Measurements from ENCODE around the gene NUP205. TPM values are rescaled to one million over a fixed set of nuclear protein-coding genes. Genes with fewer than 3 reads are reported as not detected.

The NUP205 gene
- total and polyA plus RNA-seq, 8 donors = 11.9 to 63.4 (median 24.4) TPM

DNA sequence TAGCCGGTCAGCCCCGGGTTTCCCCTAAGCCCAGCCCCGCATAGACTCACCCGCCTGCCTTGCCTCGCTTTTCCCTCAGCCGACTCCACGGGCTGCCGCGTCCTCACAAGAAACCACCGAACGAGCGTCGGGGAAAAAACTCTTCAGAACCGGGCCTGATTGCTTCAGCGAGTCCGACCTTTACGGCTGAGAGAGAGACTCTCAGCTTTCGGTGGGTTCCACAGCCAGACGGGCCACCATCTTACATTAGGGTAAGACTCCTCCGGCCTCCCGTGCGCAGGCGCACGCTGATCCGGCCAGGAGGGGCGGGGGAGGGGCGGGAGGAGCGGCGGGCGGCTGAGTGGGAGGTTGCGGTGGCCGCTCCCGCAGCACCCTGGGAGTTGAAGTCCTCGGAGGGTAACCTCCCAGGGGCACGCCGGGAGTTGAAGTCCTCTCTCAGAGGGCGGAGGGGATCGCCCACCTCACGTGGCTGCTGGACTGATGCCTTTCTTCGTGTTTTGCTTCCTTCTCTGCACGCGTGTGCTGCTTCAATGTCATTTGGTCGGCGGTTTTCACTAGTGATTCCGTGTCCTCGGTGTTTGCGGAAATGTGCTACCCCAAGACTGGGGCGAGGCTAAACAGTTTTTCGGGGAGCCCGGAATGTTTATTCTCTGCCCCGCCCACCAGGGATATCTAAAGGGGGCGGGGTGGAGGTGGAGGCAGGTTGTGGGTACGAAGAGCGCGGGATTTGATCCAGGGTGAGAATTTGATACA is 47.7 kb upstream of the NUP205 start, which contains the start of gene CNOT4:
Gene CNOT4, minus strand, starts transcription at position 264 of the 753 bp plus-strand sequence. CDS start 71,771 bp downstream, outside the sequence.
- no peak for TF ChIP-seq EP300 (IDR thresholded peaks at IDR 0.05)
- TF ChIP-seq, protein P1, sequence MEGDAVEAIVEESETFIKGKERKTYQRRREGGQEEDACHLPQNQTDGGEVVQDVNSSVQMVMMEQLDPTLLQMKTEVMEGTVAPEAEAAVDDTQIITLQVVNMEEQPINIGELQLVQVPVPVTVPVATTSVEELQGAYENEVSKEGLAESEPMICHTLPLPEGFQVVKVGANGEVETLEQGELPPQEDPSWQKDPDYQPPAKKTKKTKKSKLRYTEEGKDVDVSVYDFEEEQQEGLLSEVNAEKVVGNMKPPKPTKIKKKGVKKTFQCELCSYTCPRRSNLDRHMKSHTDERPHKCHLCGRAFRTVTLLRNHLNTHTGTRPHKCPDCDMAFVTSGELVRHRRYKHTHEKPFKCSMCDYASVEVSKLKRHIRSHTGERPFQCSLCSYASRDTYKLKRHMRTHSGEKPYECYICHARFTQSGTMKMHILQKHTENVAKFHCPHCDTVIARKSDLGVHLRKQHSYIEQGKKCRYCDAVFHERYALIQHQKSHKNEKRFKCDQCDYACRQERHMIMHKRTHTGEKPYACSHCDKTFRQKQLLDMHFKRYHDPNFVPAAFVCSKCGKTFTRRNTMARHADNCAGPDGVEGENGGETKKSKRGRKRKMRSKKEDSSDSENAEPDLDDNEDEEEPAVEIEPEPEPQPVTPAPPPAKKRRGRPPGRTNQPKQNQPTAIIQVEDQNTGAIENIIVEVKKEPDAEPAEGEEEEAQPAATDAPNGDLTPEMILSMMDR (IDR thresholded peaks at IDR 0.05) = peak in 1 of 7 experiments; percentile 18
- peak in 2 of 3 donors; percentile 53 to 80 for TF ChIP-seq POLR2AphosphoS5 (IDR thresholded peaks at IDR 0.05)
- TF ChIP-seq POLR2A (IDR thresholded peaks at IDR 0.05) = no peak
- DNase-seq = peak; percentile 97 to 99
- Histone ChIP-seq H3K27me3 (no peaks in the 10 kb centered on the region), H3K27ac (peak within 1 kb of the TSS; percentile 92 to 96 (median 93)), H3K36me3 (no peaks in the 10 kb centered on the region), H3K4me3 (peak within 1 kb of the TSS; percentile 65 to 96 (median 85)), H3K9me3 (no peaks in the 10 kb centered on the region), H3K4me1 (peaks cover 23 to 51% (median 45%) of the 10 kb centered on the region in 4 donors)
- intact Hi-C loops (cut with DNase I; ENCODE audit: low total_unique reads) = no loop called here
- WGBS, 5 donors = 0 to 1% (median 0%) methylated on average over 45 to 55 of the region's 55 CpGs

DNA sequence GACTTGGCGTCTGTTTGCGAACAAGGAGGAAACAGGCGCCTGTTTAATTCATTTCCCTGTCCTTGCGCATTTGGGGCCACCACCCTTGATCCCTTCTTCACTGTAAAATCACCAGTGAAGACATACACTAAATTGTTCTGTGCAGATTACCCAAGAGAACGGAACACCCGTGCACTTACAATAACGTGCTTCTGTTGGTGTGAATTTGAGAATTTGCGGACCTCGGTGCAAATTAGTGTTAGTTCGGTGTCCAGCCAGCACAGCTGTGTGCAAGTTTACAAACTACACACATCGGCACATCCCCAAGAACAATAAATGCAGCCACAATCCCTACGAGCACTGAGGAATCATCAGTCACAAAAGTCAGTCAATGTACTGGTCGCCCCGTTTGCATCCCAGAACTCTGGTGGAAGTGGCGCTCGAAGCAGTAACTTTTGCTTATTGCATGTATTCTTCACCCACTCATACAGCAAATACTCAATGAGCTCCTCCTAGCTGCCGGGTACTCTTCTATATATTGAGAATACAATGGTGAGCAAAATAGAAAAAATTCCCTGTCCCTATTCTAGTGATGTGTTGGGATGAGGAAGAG is 47.0 kb upstream of the NUP205 start:
- Histone ChIP-seq H3K9me3 (no peaks in the 10 kb centered on the region), H3K36me3 (no peaks in the 10 kb centered on the region), H3K27me3 (no peaks in the 10 kb centered on the region), H3K4me3 (peak overlapping the region; percentile 65 to 96 (median 85)), H3K4me1 (peaks cover 23 to 44% (median 40%) of the 10 kb centered on the region in 4 donors), H3K27ac (peak overlapping the region; percentile 33 to 96 (median 93))
- WGBS, 5 donors = 1 to 2% (median 1%) methylated on average over 17 of the region's 17 CpGs
- intact Hi-C loops (cut with DNase I; ENCODE audit: low total_unique reads) = no loop called here
- no peak for DNase-seq
- TF ChIP-seq POLR2A (IDR thresholded peaks at IDR 0.05) (no peak), POLR2AphosphoS5 (IDR thresholded peaks at IDR 0.05) (no peak), EP300 (IDR thresholded peaks at IDR 0.05) (no peak)
- TF ChIP-seq, protein P1 (IDR thresholded peaks at IDR 0.05) = no peak

DNA sequence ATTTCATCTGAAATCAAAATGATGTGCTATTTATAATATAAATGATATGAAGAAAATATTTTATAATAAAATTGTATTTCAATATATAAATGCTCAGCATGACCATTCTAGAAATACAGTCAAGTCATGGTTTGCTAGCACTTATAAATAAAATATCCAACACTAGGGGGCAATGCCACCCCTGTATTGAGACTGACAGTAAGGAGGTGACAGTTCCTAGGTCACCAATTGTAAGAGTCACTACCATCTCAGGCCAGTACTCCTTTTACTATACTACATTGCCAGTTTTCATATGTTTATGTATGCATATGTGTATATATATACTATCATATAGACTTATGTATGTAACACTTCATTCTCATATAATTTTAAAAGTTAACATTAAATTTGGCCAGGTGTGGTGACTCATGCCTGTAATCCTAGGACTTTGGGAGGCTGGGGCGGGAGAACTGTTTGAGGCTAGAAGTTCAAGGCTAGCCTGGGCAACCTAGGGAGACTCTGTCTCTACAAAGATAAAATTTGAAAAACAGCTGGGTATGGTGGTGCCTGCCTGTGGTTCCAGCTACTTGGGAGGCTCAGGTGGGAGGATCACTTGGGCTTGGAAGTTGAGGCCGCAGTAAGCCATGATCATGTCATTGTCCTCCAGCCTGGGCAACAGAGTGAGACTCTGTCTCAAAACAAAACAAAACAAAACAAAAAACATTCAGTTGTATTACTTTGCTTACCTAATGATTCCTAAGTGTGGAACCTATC is 45.4 kb upstream of the NUP205 start:
- no peaks in the 10 kb centered on the region for H3K36me3 ChIP-seq
- no peaks in the 10 kb centered on the region for H3K27me3 ChIP-seq
- H3K27ac ChIP-seq = no peak overlapping the region
- H3K4me3 ChIP-seq = no peak overlapping the region
- peak in 1 of 2 donors; percentile 76 for DNase-seq
- WGBS, 5 donors = 89 to 97% (median 95%) methylated on average over 2 of the region's 2 CpGs
- no peak for TF ChIP-seq EP300 (IDR thresholded peaks at IDR 0.05)
- TF ChIP-seq, protein P1 (IDR thresholded peaks at IDR 0.05) = peak in 4 of 7 experiments; percentile 9 to 47 (median 36)
- intact Hi-C loops (cut with DNase I; ENCODE audit: low total_unique reads) = no loop called here
- no peaks in the 10 kb centered on the region for H3K9me3 ChIP-seq
- peaks cover 18 to 29% (median 26%) of the 10 kb centered on the region in 4 donors for H3K4me1 ChIP-seq

DNA sequence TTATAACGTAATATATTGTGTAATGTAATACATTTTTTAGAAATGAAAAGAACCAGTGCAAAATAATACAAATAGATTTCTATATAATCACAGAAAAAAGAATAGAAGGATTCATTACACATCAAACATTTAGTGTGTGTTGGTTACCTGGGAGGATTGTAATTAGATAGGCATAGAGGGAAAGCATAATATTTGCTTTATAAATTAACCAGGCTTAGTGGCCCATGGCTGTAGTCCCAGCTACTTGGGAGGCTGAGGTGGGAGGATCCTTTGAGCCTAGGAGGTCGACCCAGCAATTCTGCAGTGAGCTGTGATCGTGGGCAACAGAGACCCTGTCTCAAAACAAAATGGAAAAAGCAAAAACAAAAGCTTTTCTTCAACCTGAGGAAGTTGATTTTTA is 42.9 kb upstream of the NUP205 start:
- no peaks in the 10 kb centered on the region for H3K9me3 ChIP-seq
- H3K27ac ChIP-seq = no peak overlapping the region
- 58 to 75% (median 59%) methylated on average over 3 of the region's 3 CpGs for WGBS, 5 donors
- no peaks in the 10 kb centered on the region for H3K27me3 ChIP-seq
- intact Hi-C loops (cut with DNase I; ENCODE audit: low total_unique reads) = loop anchor here (5.0 kb wide), 1 partner anchor 37 kb away; no protein-coding TSS in a partner anchor
- DNase-seq = no peak
- H3K36me3 ChIP-seq = no peaks in the 10 kb centered on the region
- H3K4me1 ChIP-seq = peaks cover 4 to 11% (median 8%) of the 10 kb centered on the region in 4 donors
- TF ChIP-seq, protein P1 (IDR thresholded peaks at IDR 0.05) = no peak
- TF ChIP-seq POLR2A (IDR thresholded peaks at IDR 0.05) = no peak
- no peak for TF ChIP-seq POLR2AphosphoS5 (IDR thresholded peaks at IDR 0.05)
- TF ChIP-seq EP300 (IDR thresholded peaks at IDR 0.05) = no peak
- H3K4me3 ChIP-seq = no peak overlapping the region
